ENCODE measurements around the gene SFSWAP. TPM values are rescaled to one million over a fixed set of nuclear protein-coding genes. Genes with fewer than 3 reads are reported as not detected.

Gene SFSWAP
- total RNA-seq, 1 experiment from 2014 or later = 50.4 TPM

DNA sequence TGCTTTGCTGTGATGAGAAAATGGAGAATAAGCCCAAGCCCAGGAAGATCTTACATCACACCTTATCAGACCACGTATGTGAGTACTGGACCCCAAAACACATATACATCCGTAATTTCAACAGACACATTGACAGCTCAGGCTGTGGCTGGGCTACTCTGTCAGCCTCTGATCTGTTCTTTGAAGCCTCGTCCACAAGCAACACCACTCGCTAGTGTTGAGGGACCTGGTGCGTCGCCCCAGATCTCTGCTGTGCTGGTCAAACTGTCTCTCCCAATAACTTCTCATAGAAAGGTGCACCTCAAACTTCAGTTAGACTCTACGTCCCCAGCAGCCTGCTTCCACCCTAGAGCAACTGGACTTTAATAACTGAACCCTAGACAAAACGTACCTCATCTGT lies 10.6 kb upstream of the SFSWAP start:
- POLR2A ChIA-PET = no interaction called here
- Histone ChIP-seq H3K9me2 (ENCODE audit: insufficient read depth) (no peaks in the 10 kb centered on the region), H4K20me1 (ENCODE audit: insufficient read depth) (no peaks in the 10 kb centered on the region), H3K4me1 (ENCODE audit: control insufficient read depth in 1 of 2, insufficient read depth in 2 of 2, low read length in 2 of 2) (no peaks in the 10 kb centered on the region), H3K9ac (ENCODE audit: low read length) (no peak overlapping the region), H3K9me3 (ENCODE audit: control insufficient read depth in 1 of 2, insufficient read depth in 1 of 2, low read depth in 1 of 2, low read length in 2 of 2) (no peaks in the 10 kb centered on the region), H3K4me2 (ENCODE audit: low read length) (no peak overlapping the region), H3K79me2 (ENCODE audit: insufficient read depth, low read length) (no peaks in the 10 kb centered on the region), H3K36me3 (ENCODE audit: control insufficient read depth in 1 of 2, insufficient read depth in 2 of 2, low read length in 2 of 2) (no peaks in the 10 kb centered on the region), H3K4me3 (replicated peaks in 1 of 2; ENCODE audit: low read depth in 1 of 2, low read length in 2 of 2) (no peak overlapping the region), H3K27me3 (ENCODE audit: insufficient read depth, low read length) (no peaks in the 10 kb centered on the region), H3K27ac (ENCODE audit: low read depth, low read length) (no peak overlapping the region), H2AFZ (ENCODE audit: low read depth, low read length, poor library complexity, severe bottlenecking) (no peak overlapping the region)
- no TSS peak for BruUV-seq (replicated peaks)
- ATAC-seq (no peak), DNase-seq (ENCODE audit: low read depth, low spot score) (no peak)
- no peak for TF ChIP-seq TCF7L2 (IDR thresholded peaks at IDR 0.05; ENCODE audit: borderline replicate concordance, extremely low read depth, insufficient read depth, insufficient read length)
- RAD21 ChIA-PET (ENCODE audit: low non-redundant PET in 1 of 2, low total read pairs in 2 of 2, uncharacterized antibody in 2 of 2, unreplicated experiment in 2 of 2) = no interaction called here
- CTCF ChIA-PET = no interaction called here
- intact Hi-C loops (cut with micrococcal nuclease) = no loop called here

DNA sequence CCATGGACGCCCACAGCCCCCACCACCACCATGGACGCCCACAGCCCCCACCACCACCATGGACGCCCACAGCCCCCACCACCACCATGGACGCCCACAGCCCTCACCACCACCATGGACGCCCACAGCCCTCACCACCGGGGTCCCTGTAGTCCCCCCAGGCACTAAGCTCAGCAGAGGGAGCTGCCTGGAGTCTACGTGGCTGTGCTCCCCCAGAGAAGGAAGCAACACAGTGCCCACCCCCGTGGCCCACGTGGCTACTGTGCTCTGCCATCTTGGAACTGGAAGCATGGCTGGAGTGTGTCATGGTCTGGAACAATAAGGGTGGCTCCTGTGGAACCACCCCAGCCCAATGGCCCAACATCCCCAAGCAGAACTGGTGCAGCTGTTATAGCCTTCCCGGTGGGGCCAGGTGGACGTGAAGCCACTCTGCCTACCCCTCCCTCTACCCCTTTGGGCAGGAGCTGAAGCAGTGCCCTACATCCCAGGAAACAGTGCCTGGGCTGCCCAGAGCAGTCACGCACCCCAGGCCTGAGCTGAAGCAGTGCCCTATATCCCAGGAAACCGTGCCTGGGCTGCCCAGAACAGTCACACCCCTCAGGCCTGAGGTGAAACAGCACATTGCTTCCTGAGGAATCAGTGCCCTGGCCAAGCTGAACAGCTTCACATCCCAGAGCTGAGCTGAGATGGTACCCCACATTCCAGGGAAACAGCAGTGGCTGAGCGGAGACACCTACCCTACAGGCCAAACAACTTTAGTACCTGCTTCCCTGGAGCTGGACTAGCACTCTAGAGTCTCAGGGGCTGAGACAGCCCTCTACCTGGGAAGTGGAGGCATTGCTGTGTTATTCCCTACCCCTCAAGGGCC lies 9.0 kb upstream of the SFSWAP start:
- no peak overlapping the region for H3K4me3 ChIP-seq (replicated peaks in 1 of 2; ENCODE audit: low read depth in 1 of 2, low read length in 2 of 2)
- H3K9me3 ChIP-seq (ENCODE audit: control insufficient read depth in 1 of 2, insufficient read depth in 1 of 2, low read depth in 1 of 2, low read length in 2 of 2) = no peaks in the 10 kb centered on the region
- H4K20me1 ChIP-seq (ENCODE audit: insufficient read depth) = no peaks in the 10 kb centered on the region
- POLR2A ChIA-PET = no interaction called here
- DNase-seq (ENCODE audit: low read depth, low spot score) (no peak), ATAC-seq (0 out of 2 replicates have a peak, but pooled peaks have one; percentile 27)
- no peaks in the 10 kb centered on the region for H3K9me2 ChIP-seq (ENCODE audit: insufficient read depth)
- H3K36me3 ChIP-seq (ENCODE audit: control insufficient read depth in 1 of 2, insufficient read depth in 2 of 2, low read length in 2 of 2) = no peaks in the 10 kb centered on the region
- no TSS peak for BruUV-seq (replicated peaks)
- RAD21 ChIA-PET (ENCODE audit: low non-redundant PET in 1 of 2, low total read pairs in 2 of 2, uncharacterized antibody in 2 of 2, unreplicated experiment in 2 of 2) = no interaction called here
- no peak overlapping the region for H2AFZ ChIP-seq (ENCODE audit: low read depth, low read length, poor library complexity, severe bottlenecking)
- intact Hi-C loops (cut with micrococcal nuclease) = no loop called here
- H3K27me3 ChIP-seq (ENCODE audit: insufficient read depth, low read length) = no peaks in the 10 kb centered on the region
- H3K27ac ChIP-seq (ENCODE audit: low read depth, low read length) = no peak overlapping the region
- no peaks in the 10 kb centered on the region for H3K79me2 ChIP-seq (ENCODE audit: insufficient read depth, low read length)
- CTCF ChIA-PET = no interaction called here
- no peak overlapping the region for H3K9ac ChIP-seq (ENCODE audit: low read length)
- no peak overlapping the region for H3K4me2 ChIP-seq (ENCODE audit: low read length)
- H3K4me1 ChIP-seq (ENCODE audit: control insufficient read depth in 1 of 2, insufficient read depth in 2 of 2, low read length in 2 of 2) = no peaks in the 10 kb centered on the region
- no peak for TF ChIP-seq ATF3 (IDR thresholded peaks at IDR 0.05)
- no peak for TF ChIP-seq CBX3 (IDR thresholded peaks at IDR 0.05; ENCODE audit: low read depth)
- no peak for TF ChIP-seq MAX (IDR thresholded peaks at IDR 0.05)
- no peak for TF ChIP-seq CEBPB (IDR thresholded peaks at IDR 0.05; ENCODE audit: low read depth)
- no peak for TF ChIP-seq SP1 (IDR thresholded peaks at IDR 0.05; ENCODE audit: low read depth)
- no peak for TF ChIP-seq EZH2phosphoT487 (IDR thresholded peaks at IDR 0.05; ENCODE audit: borderline replicate concordance)
- no peak for TF ChIP-seq TCF7L2 (IDR thresholded peaks at IDR 0.05; ENCODE audit: borderline replicate concordance, extremely low read depth, insufficient read depth, insufficient read length)
- TF ChIP-seq RAD21 (IDR thresholded peaks at IDR 0.05; ENCODE audit: low read depth) = no peak
- no peak for TF ChIP-seq SRF (IDR thresholded peaks at IDR 0.05; ENCODE audit: low read depth)
- no peak for TF ChIP-seq EZH2 (IDR thresholded peaks at IDR 0.05)
- no peak for TF ChIP-seq ZNF274 (IDR thresholded peaks at IDR 0.05; ENCODE audit: low read depth, low read length)
